Testis (tissue), 3 donors: ENCODE data around the gene STAT5B. TPM values are rescaled to one million over a fixed set of nuclear protein-coding genes. Genes with fewer than 3 reads are reported as not detected.
A peak's percentile ranks its signal among the peaks of the same experiment; 100 is the strongest.
"Not testable (repeated sequence)": the region's sequence is repeated elsewhere in the genome, so short reads cannot be mapped to it uniquely, and the experiment has no call there.

Experiments used
- DNase-seq: peaks from one replicate; pipeline ENCODE4 v3.0.0-alpha.2; 2019
- H3K27ac ChIP-seq, 2 donors: fragments of 200-600 bp; sonication (generic); one replicate each; pipeline ENCODE4 v1.5.1; 2019
- H3K27me3 ChIP-seq: fragments of 200-600 bp; sonication (generic); one replicate; pipeline ENCODE4 v1.5.1; 2019
- H3K36me3 ChIP-seq: fragments of 200-600 bp; sonication (generic); one replicate; pipeline ENCODE4 v1.5.1; 2017; ENCODE audit warnings: low read depth; ENCODE audit errors: missing control alignments
- H3K4me1 ChIP-seq: fragments of 200-600 bp; sonication (generic); one replicate; pipeline ENCODE4 v1.5.1; 2019
- H3K4me3 ChIP-seq, 2 donors: fragments of 200-600 bp; sonication (generic); one replicate each; pipeline ENCODE4 v1.5.1; 2017 to 2019
- H3K9me3 ChIP-seq: fragments of 200-600 bp; sonication (generic); one replicate; pipeline ENCODE4 v1.5.1; 2017
- POLR2A ChIP-seq: fragments of 450-650 bp; IDR thresholded peaks from one replicate; pipeline ENCODE4 v1.6.1; 2017; ENCODE audit warnings: antibody characterized with exemption, mild to moderate bottlenecking, moderate library complexity
- WGBS, 2 donors: methylation state at CpG; one replicate each; pipeline ENCODE4 v1.1.5; 2018; 5-methylcytosine and 5-hydroxymethylcytosine counted together
- intact Hi-C: fragments of 100-400 bp; cut with DNase I; formaldehyde crosslinking; loops from one replicate; pipeline ENCODE4 v1.15.1; 2023; ENCODE audit warnings: low total_unique reads
- polyA plus RNA-seq: library from polyadenylated mRNA; stranded (reverse); fragments of 350-450 nt; fragmentation: Illumina TruSeq; extraction: RNeasy Lipid Tissue Mini Kit (QIAGEN cat#74804); gene quantifications from one replicate; pipeline ENCODE4 v1.2.3, GENCODE V29; 2014; ENCODE audit warnings: low read depth, low replicate concordance; ENCODE audit not compliant: insufficient read depth
- total RNA-seq, 2 donors: library from RNA; depleted of rRNA; stranded (reverse); fragments of >200 nt; gene quantifications; one replicate each; pipeline ENCODE4 v1.2.3, GENCODE V29; 2016
- TF ChIP-seq, protein P1 (sequence below), 3 experiments: fragments of 450-650 bp in 2 of 3; fragments of 200-600 bp in 1 of 3; sonication (generic) in 1 of 3; IDR thresholded peaks; one replicate each; pipeline ENCODE4 v1.5.1; 2016 to 2019; ENCODE audit warnings: antibody characterized with exemption in 3 of 3, mild to moderate bottlenecking in 2 of 3, moderate library complexity in 1 of 3

STAT5B gene
- total and polyA plus RNA-seq, 3 donors from 2014 or later: 65.9 to 81.5 (median 66.0) TPM

DNA sequence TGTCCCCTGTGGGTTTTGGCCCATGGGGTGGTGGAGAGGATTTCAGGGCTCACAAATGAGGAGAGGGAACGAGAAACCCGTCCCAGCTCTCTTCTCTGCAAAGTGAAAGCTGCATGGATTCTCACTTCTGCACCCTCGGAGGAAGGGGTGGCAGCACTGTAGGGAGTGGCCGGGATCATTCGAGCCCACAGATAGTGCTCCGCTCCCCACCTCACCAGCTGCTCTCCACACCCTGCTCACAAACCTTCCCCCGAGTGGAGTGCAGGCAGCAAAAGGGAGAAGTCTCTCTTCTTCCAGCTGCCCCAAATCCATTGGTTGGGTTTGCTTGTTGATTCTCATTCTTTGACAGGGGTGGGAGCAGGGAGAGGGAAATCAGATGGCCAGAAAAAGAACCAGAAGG lies 32.3 kb upstream of the STAT5B start:
- WGBS, 2 donors: 55 to 68% methylated on average over 6 to 7 of the region's 7 CpGs
- intact Hi-C loops: no loop called here
- H3K36me3 ChIP-seq: no peaks in the 10 kb centered on the region

DNA sequence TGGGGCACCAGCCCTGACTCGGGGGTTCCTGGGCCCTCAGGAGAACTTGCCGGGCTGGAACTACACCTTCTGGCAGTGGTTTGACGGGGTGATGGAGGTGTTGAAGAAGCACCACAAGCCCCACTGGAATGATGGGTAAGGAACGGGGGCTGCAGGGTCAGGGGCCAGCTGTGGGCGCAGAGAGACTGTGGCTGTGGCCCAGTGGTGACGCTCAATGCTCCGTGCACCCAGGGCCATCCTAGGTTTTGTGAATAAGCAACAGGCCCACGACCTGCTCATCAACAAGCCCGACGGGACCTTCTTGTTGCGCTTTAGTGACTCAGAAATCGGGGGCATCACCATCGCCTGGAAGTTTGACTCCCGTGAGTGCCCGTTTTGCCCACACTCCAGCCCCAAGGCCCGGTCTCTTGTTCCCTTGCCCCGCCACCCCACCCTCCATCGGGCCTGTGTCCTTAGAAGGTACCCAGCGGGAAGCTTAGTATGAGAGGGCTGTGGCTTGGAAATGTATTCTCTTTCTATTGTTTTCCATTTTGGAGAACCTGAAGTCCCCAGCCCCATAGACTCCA lies 31.3 kb upstream of the STAT5B start:
- DNase-seq: no peak
- peaks cover 40% of the 10 kb centered on the region for H3K4me1 ChIP-seq
- H3K4me3 ChIP-seq: no peak overlapping the region
- H3K36me3 ChIP-seq: no peaks in the 10 kb centered on the region
- intact Hi-C loops: no loop called here
- WGBS, 2 donors: 97% methylated on average over 17 to 19 of the region's 19 CpGs
- no peak for TF ChIP-seq POLR2A
- TF ChIP-seq, protein P1, sequence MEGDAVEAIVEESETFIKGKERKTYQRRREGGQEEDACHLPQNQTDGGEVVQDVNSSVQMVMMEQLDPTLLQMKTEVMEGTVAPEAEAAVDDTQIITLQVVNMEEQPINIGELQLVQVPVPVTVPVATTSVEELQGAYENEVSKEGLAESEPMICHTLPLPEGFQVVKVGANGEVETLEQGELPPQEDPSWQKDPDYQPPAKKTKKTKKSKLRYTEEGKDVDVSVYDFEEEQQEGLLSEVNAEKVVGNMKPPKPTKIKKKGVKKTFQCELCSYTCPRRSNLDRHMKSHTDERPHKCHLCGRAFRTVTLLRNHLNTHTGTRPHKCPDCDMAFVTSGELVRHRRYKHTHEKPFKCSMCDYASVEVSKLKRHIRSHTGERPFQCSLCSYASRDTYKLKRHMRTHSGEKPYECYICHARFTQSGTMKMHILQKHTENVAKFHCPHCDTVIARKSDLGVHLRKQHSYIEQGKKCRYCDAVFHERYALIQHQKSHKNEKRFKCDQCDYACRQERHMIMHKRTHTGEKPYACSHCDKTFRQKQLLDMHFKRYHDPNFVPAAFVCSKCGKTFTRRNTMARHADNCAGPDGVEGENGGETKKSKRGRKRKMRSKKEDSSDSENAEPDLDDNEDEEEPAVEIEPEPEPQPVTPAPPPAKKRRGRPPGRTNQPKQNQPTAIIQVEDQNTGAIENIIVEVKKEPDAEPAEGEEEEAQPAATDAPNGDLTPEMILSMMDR (IDR thresholded peaks at IDR 0.05): no peak
- no peaks in the 10 kb centered on the region for H3K27me3 ChIP-seq
- peak overlapping the region; percentile 79 to 82 for H3K27ac ChIP-seq
- no peaks in the 10 kb centered on the region for H3K9me3 ChIP-seq

More for the DNA sequence above, 32.3 kb upstream of the STAT5B start:
- peak overlapping the region; percentile 80 to 82 for H3K27ac ChIP-seq
- TF ChIP-seq POLR2A: no peak
- TF ChIP-seq, protein P1 (IDR thresholded peaks at IDR 0.05): no peak
- H3K9me3 ChIP-seq: no peaks in the 10 kb centered on the region
- DNase-seq: no peak
- H3K4me1 ChIP-seq: peaks cover 44% of the 10 kb centered on the region
- H3K27me3 ChIP-seq: no peaks in the 10 kb centered on the region
- H3K4me3 ChIP-seq: no peak overlapping the region

DNA sequence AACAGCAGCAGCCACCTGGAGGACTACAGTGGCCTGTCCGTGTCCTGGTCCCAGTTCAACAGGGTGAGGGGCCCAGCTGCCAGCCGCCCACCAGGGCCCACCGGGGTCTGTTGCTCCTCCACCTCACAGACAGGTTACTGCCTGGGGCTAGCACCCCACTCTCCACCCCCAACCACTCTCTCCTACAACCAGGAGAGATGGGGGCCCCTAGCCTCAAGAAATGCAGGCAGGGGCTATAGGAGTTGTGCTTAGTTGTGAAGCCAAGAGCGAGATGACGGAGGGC lies 30.1 kb upstream of the STAT5B start:
- peak overlapping the region; percentile 79 to 82 for H3K27ac ChIP-seq
- no peak for DNase-seq
- H3K4me1 ChIP-seq: peaks cover 28% of the 10 kb centered on the region
- no peaks in the 10 kb centered on the region for H3K9me3 ChIP-seq
- H3K27me3 ChIP-seq: no peaks in the 10 kb centered on the region
- no peaks in the 10 kb centered on the region for H3K36me3 ChIP-seq
- TF ChIP-seq, protein P1 (IDR thresholded peaks at IDR 0.05): no peak
- no peak for TF ChIP-seq POLR2A
- intact Hi-C loops: no loop called here
- WGBS, 2 donors: 40 to 73% methylated on average over 3 to 5 of the region's 5 CpGs
- H3K4me3 ChIP-seq: no peak overlapping the region

DNA sequence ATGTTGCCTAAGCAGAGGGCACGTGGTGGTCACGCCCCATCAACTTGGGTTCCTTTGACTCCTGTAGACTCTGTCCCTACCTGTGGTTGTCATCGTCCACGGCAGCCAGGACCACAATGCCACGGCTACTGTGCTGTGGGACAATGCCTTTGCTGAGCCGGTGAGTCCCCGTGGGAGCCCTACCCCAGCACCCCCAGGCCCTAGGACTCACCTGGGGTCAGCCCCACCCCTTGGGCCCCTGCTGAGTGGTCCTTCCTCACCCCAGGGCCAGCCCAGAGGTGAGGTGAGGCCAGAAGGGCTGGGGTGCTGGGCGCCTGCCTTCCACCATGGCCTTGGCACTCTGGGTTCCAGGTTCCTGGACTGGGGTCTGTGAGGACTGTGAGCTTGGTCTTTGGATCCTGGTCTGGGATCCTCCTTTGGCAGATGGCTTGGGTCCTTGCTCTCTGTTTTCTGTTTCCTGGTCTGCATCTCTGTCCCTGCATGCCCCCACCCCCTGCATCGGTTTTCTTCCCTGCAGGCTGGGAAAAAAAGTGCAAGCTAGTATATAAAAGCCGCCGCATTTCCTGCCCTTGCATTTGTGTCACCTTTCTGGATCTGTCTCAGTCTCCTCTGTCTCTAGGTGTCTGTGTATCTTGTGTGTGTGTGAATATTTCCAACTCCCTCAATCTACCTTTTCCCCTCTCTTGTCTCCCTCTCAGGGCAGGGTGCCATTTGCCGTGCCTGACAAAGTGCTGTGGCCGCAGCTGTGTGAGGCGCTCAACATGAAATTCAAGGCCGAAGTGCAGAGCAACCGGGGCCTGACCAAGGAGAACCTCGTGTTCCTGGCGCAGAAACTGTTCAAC lies 29.6 kb upstream of the STAT5B start:
- WGBS, 2 donors: 64 to 77% methylated on average over 15 to 18 of the region's 18 CpGs
- intact Hi-C loops: no loop called here
- peak; percentile 61 for DNase-seq

DNA sequence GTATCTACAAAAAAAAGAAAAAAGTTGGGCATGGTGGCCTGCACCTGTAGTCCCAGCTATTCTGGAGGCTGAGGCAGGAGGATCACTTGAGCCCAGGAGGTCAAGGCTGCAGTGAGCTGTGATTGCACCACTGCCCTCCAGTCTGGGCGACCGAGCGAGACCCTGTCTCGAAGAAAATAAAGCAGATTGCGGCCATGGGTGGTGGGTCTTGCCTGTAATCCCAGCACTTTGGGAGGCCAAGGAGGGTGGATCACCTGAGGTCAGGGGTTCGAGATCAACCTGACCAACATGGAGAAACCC lies 28.8 kb upstream of the STAT5B start:
- H3K36me3 ChIP-seq, H3K4me3 ChIP-seq, intact Hi-C loops, H3K9me3 ChIP-seq, DNase-seq, H3K27me3 ChIP-seq, H3K27ac ChIP-seq: not testable (repeated sequence)
- WGBS, 2 donors: 94 to 95% methylated on average over 6 of the region's 6 CpGs
- peaks cover 15% of the 10 kb centered on the region for H3K4me1 ChIP-seq

More for the DNA sequence above, 29.6 kb upstream of the STAT5B start:
- H3K4me1 ChIP-seq: peaks cover 23% of the 10 kb centered on the region
- H3K9me3 ChIP-seq: no peaks in the 10 kb centered on the region
- H3K36me3 ChIP-seq: no peaks in the 10 kb centered on the region
- TF ChIP-seq, protein P1 (IDR thresholded peaks at IDR 0.05): peak in 1 of 3 experiments; percentile 10
- TF ChIP-seq POLR2A: no peak
- H3K4me3 ChIP-seq: no peak overlapping the region
- H3K27ac ChIP-seq: peak overlapping the region; percentile 79 to 82
- no peaks in the 10 kb centered on the region for H3K27me3 ChIP-seq
